Tibial nerve (tissue), 4 donors: Measurements from ENCODE around the gene BOC. TPM values are rescaled to one million over a fixed set of nuclear protein-coding genes. Genes with fewer than 3 reads are reported as not detected.

ENCODE experiments used
- DNase-seq, 2 donors: peaks; one replicate each; pipeline ENCODE4 v3.0.0-alpha.2; 2019; ENCODE audit warnings: low spot score in 2 of 2
- H3K27ac ChIP-seq, 4 donors: fragments of 200-600 bp; sonication (generic) in 3 of 4; one replicate each; pipeline ENCODE4 v1.5.1; 2017 to 2019; ENCODE audit warnings: mild to moderate bottlenecking in 1 of 4
- H3K27me3 ChIP-seq, 2 donors: fragments of 200-600 bp; sonication (generic) in 1 of 2; one replicate each; pipeline versions ENCODE4 v1.5.1 to v1.6.0; 2017 to 2019
- H3K36me3 ChIP-seq, 3 donors: fragments of 200-600 bp; sonication (generic); one replicate each; pipeline ENCODE4 v1.5.1; 2018 to 2019
- H3K4me1 ChIP-seq, 4 donors: fragments of 200-600 bp; sonication (generic) in 3 of 4; one replicate each; pipeline ENCODE4 v1.5.1; 2017 to 2019
- H3K4me3 ChIP-seq, 4 donors: fragments of 200-600 bp; sonication (generic) in 3 of 4; one replicate each; pipeline ENCODE4 v1.5.1; 2017 to 2019; ENCODE audit warnings: mild to moderate bottlenecking in 1 of 4, moderate library complexity in 1 of 4
- H3K9me3 ChIP-seq, 4 donors: fragments of 200-600 bp; sonication (generic) in 3 of 4; one replicate each; pipeline ENCODE4 v1.5.1; 2017 to 2019
- CTCF ChIP-seq, 5 experiments: fragments of 200-600 bp in 3 of 5; fragments of 450-650 bp in 2 of 5; sonication (generic) in 3 of 5; IDR thresholded peaks; one replicate each; pipeline ENCODE4 v1.5.1; 2016 to 2019; ENCODE audit warnings: antibody characterized with exemption in 5 of 5, mild to moderate bottlenecking in 3 of 5, moderate library complexity in 2 of 5
- EP300 ChIP-seq, 2 donors: sonication (generic); formaldehyde crosslinking; IDR thresholded peaks; one replicate each; pipeline ENCODE4 v1.6.1; 2017; ENCODE audit warnings: antibody characterized with exemption in 2 of 2, mild to moderate bottlenecking in 1 of 2
- POLR2A ChIP-seq, 2 donors: fragments of 450-650 bp; IDR thresholded peaks; one replicate each; pipeline ENCODE4 v1.6.1; 2017; ENCODE audit warnings: antibody characterized with exemption in 2 of 2, mild to moderate bottlenecking in 2 of 2, moderate library complexity in 2 of 2
- WGBS, 2 donors: methylation state at CpG; one replicate each; pipeline ENCODE4 v1.1.5; 2018; 5-methylcytosine and 5-hydroxymethylcytosine counted together
- total RNA-seq, 4 donors: library from RNA; depleted of rRNA; stranded (reverse); fragments of >200 nt; gene quantifications; one replicate each; pipeline ENCODE4 v1.1.0, GENCODE V29; 2016

The BOC gene
- total RNA-seq, 4 donors from 2014 or later = 27.6 to 63.2 (median 48.1) TPM

GRCh38 chr3:113329757-113330156, 118.4 kb downstream of the BOC start:
- DNase-seq = no peak
- Histone ChIP-seq H3K27me3 (no peaks in the 10 kb centered on the region), H3K27ac (no peak overlapping the region), H3K4me3 (no peak overlapping the region), H3K4me1 (no peaks in the 10 kb centered on the region), H3K9me3 (peaks cover 0 to under 1% (median 0%) of the 10 kb centered on the region in 4 donors), H3K36me3 (peaks cover 0 to 33% (median 0%) of the 10 kb centered on the region in 3 donors)
- 45 to 61% methylated on average over 2 of the region's 2 CpGs for WGBS, 2 donors
- TF ChIP-seq CTCF (IDR thresholded peaks at IDR 0.05) = no peak
- TF ChIP-seq POLR2A (IDR thresholded peaks at IDR 0.05) = no peak

GRCh38 chr3:113330742-113331141, 119.4 kb downstream of the BOC start:
- no peak for TF ChIP-seq EP300 (IDR thresholded peaks at IDR 0.05)
- TF ChIP-seq POLR2A (IDR thresholded peaks at IDR 0.05) = no peak
- no peak for TF ChIP-seq CTCF (IDR thresholded peaks at IDR 0.05)
- no peaks in the 10 kb centered on the region for H3K27me3 ChIP-seq
- H3K9me3 ChIP-seq = no peaks in the 10 kb centered on the region
- no peak for DNase-seq
- WGBS, 2 donors = 66 to 81% methylated on average over 2 of the region's 2 CpGs
- H3K27ac ChIP-seq = no peak overlapping the region
- H3K36me3 ChIP-seq = peaks cover 0 to 23% (median 0%) of the 10 kb centered on the region in 3 donors
- H3K4me3 ChIP-seq = no peak overlapping the region
- no peaks in the 10 kb centered on the region for H3K4me1 ChIP-seq

GRCh38 chr3:113331187-113331586, 119.8 kb downstream of the BOC start:
- no peak for DNase-seq
- Histone ChIP-seq H3K9me3 (no peaks in the 10 kb centered on the region), H3K4me3 (no peak overlapping the region), H3K36me3 (peaks cover 0 to 19% (median 0%) of the 10 kb centered on the region in 3 donors), H3K27me3 (no peaks in the 10 kb centered on the region), H3K27ac (no peak overlapping the region), H3K4me1 (no peaks in the 10 kb centered on the region)
- no peak for TF ChIP-seq CTCF (IDR thresholded peaks at IDR 0.05)
- TF ChIP-seq EP300 (IDR thresholded peaks at IDR 0.05) = no peak
- TF ChIP-seq POLR2A (IDR thresholded peaks at IDR 0.05) = no peak

Other genes with a start within 250 kb of the BOC start
- 1 to 10 TPM in 1 of 4 donors, under 1 TPM in 3; 0.22 to 2.1 (median 0.91) TPM for gene CD200R1, start 236.5 kb upstream of the BOC start, total RNA-seq
- gene GTPBP8, start 220.6 kb upstream of the BOC start, total RNA-seq = 10 to 100 TPM; 15.9 to 55.7 (median 21.1) TPM
- gene CFAP44, start 229.9 kb downstream of the BOC start, total RNA-seq = 10 to 100 TPM in 3 of 4 donors, 1 to 10 TPM in 1; 6.3 to 28.8 (median 12.7) TPM